Measurements from ENCODE around the gene ABT1.

The ABT1 gene

GRCh38 chr6:26571592-26572296, 25.0 kb upstream of the ABT1 start:
- DNase-seq: peak in 21 of 51 donors; percentile 7 to 71 (median 27)

DNA sequence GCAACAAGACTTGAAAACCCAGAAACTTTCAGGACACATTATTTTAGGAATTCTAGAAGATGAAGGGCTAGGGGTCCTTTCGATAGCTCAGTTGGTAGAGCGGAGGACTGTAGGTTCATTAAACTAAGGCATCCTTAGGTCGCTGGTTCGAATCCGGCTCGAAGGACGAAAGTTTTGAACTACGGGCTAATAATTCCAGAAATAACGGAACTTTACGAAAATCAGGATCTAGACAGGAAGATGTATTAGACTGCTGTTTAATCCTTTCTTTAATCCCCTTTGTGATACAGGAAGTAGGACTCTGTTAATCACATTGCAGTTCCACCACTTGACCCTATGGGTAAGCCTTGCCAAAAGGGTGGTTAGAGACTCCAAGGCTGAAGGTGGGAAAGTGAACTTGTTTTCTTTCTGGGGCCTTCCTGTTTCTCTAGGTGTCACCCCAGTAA, 21.2 kb upstream of the ABT1 start:
- DNase-seq: no peak

DNA sequence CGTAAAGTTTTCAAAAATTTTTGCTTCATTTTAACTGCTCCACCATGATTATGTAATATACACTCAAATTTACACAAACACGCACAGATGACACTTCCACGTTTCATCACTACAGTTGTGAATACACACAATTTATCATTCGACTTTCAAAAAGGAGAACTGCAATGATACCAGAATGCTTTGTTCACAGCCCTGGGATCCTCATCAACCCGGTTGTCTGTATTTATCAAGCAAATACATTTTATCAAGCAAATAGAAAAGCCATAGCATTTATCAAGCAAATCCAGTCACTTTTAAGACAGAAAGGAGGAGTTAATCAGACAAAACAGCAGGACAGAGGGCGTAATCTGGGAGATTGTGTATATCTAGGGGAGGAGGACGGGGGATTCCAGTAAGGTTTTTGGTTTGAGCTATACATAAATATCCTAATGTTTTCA, 20.3 kb upstream of the ABT1 start:
- no peak for DNase-seq

GRCh38 chr6:26576929-26577719, 19.6 kb upstream of the ABT1 start:
- DNase-seq: peak in 12 of 51 donors; percentile 5 to 40 (median 19)

DNA sequence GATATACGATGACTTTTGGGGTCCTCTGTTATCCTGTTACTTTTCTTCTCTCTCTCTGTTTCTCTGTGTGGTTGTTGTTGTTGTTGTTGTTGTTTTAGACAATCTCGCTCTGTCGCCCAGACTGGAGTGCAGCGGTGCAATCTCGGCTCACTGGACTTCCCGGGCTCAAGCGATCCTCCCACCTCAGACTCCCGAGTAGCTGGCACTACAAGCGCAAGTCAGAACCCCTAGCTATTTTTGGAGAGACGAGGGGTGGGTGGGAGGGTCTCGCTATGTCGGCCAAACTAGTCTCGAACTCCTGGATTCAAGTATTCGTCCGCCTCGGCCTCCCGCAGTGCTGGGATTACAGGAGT, 19.1 kb upstream of the ABT1 start:
- no peak for DNase-seq

DNA sequence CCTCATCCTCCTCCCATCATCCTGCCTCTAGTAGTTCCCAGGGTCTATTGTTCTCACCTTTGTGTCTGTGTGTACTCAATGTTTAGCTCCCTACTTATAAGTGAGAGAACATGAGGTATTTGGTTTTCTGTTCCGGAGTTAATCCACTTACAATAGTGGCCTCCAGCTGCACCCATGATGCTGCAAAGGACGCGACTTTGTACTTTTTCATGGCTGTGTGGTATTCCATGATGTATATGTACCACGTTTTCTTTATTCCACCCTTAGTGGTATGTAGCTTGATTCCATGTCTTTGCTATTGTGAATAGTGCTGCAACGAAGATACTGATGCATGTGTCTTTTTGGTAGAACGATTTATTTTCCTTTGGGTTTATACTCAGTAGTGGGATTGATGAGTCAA, 18.5 kb upstream of the ABT1 start:
- no peak for DNase-seq

DNA sequence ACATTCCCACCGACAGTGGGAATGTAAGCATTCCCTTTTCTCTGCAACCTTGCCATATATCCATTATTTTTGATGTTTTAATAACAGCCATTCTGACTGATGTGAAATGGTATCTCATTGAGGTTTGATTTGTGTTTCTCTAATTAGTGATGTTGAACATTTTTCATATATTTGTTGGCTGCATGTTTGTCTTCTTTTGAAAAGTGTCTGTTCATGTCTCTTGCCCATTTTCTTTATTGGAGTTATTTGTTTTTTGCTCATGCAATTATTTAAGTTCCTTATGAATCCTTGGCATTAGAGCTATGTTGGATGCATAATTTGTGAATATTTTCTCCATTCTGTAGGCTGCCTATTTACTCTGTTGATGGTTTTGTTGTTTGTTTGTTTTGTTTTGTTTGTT, 18.0 kb upstream of the ABT1 start:
- DNase-seq: no peak

DNA sequence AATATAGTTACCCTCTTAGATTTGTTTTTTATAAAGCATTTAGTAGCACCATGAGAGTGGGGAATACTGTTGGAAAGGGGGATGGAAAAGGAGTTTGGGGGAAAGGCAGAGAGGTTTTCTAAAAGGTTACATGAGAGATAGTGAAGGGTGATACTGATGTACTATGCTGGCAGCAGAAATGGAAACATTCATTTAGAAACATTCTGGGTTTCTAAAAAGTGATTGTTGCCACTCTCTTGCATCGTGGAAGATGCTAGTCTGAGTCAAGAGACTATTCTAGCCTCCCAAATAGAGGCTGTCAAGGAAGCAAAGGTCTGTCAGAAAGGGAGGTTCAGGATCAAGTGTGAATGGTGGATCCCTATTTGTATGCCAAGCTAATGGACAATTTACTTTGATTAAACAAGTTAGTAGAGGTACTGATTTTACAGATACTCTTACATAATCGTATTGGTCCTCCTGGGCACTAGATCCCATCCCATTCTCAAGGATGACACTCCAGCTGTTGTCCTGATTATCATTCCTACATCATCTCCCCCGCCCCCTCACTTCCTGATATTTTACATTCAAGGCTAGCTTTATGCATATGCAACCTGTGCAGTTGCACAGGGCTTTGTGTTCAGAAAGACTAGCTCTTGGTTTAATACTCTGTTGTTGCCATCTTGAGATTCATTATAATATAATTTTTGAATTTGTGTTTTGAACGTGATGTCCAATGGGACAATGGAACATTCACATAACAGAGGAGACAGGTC, 15.4 kb upstream of the ABT1 start:
- no peak for DNase-seq

- no peak for DNase-seq
These were observed 7.8 kb upstream of the ABT1 start for GRCh38 chr6:26588965-26589364.

GRCh38 chr6:26592649-26593048, 4.1 kb upstream of the ABT1 start:
- DNase-seq: no peak

GRCh38 chr6:26593278-26594130, 3.2 kb upstream of the ABT1 start:
- no peak for DNase-seq

DNA sequence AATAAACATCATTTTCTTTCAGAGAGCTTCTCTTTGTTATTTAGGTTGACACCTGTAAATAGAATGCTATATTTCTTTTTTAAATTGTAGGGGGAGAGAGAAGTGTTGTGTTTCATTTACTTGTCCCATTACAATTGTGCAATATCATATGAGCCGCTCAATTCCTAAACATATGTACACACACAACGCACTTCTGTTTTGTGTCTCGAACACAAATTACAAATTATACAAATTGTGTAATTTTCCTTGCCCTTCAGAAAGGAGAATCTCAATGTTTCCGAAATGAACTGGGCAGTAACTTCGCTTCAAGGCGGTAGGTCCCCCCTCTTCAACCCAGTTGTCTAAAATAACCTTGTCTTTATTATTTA, 2.6 kb upstream of the ABT1 start:
- no peak for DNase-seq

DNA sequence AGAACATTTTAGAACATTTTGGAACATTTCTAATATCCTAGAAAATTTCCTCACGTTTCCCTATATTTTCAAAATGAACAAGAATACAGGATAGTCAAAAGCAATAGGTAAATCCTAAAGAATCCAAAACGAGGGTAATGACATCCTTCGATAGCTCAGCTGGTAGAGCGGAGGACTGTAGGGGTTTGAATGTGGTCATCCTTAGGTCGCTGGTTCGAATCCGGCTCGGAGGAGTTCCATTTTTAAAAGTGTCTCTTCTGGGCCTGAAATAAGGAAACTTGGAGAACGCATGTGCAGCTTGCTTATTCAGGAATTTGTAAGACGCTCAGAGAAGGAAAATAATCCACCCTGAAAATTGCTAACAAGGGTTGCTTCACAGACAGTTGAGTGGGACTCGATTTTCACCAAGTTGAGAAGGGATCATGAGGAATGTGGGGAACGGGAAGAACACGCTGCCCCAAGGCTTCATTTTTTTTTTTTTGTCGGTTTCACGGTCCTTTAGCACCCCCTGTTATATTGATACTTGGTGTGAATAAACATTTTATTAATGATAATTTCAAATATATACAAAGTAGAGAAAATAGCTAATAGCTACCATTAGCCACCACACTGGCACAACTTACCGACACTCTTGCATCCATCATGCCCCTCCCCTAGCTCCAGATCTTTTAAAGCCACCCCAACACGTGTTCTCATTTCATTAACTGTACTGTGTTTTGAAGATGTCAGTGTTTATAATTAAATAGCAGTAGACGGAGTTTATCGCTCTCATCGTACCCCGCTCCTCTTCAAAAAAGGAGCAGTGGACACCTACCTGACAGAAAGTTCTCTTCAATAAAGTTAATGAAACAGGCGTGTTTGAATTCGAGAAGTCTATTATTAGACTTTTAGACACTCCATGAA, 1.8 kb upstream of the ABT1 start:
- peak in 6 of 51 donors; percentile 6 to 43 (median 18) for DNase-seq

DNA sequence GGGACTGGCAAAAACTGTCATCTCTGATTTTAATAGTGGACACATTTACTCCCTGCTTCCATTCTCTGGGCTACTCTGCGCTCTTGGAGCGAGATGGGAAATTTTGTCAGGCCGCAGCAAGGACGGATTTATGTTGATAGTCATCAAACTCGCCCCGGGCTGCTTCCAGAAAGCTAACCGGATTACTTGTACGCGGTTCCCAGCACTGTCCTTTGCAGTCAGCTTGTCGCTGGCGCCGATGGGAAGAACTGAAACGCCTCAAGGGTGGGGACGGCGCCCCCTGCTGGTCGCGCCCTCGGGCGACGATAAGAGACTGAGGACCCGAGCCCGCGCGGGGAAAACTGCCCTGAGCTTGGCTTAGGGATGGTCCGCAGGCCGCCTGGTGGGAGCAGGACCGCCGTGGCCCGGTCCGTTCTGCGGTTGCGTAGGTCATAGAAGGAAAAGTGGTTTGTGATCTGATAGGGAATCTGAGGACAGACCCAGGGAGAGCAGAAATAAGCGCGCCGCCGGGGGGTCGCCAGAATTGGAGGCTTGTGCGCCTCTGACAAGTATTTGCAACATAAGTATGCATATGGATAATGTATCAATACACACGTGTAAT, 984 bp upstream of the ABT1 start:
- peak in 50 of 51 donors; percentile 29 to 94 (median 80) for DNase-seq

DNA sequence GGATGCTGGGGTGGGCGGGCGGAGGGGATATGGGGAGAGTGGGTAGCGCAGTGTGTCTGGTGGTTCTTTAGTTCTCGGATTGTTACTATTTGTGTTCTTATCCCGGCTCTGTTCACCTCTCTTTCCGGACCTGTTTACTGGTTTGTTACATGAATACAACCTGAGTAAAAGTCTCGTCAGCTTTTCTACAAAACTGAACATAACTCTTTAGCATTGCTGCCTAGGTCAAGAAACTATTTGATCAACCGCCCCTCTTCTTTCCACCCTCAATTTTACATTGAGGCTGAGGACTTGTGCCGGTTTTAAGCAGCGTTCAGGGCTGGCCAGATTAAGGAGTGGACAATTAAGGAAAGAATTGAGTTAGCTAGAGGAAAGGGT, 625 bp downstream of the ABT1 start:
- DNase-seq: no peak

DNA sequence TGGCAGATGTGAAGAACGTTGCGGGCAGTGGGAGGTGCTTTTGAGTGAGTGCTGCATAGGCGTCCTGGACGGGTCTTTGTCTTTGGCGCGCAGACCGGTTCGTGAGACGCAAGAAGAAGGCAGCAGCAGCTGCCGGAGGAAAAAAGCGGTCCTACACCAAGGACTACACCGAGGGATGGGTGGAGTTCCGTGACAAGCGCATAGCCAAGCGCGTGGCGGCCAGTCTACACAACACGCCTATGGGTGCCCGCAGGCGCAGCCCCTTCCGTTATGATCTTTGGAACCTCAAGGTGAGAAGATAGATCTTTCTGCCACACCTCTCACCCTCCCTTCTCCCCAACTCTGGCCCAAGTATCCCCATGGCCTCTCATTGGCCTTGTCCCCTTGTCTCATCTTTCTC, 1.1 kb downstream of the ABT1 start:
- no peak for DNase-seq

- DNase-seq: no peak
These were observed 1.5 kb downstream of the ABT1 start for GRCh38 chr6:26598267-26598666.

GRCh38 chr6:26599134-26599533, 2.4 kb downstream of the ABT1 start:
- DNase-seq: no peak

- DNase-seq: no peak
These were observed 2.8 kb downstream of the ABT1 start for GRCh38 chr6:26599591-26599990.

DNA sequence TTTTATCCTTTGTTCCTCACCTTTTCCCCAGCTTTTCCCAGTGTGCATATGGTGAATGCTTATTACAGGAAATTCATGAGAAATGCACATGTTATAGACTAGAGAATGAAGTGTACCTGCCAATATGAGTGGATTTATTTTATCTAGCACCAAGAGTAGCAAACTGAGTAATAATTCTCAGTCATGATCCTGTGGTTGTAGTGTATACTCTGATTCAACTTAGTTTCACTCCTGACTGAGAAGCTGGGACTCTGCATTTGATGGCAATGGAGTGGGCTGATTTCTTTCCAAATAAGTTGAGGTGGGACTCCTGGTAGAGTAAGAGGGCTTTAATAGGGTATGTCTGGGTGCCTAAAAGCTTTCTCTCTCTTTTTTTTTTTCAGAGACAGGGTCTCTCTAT, 4.0 kb downstream of the ABT1 start:
- no peak for DNase-seq

Measured in hypothalamus (tissue), 51 donors.